ENCODE results near the gene CBARP. TPM values are rescaled to one million over a fixed set of nuclear protein-coding genes. Genes with fewer than 3 reads are reported as not detected.
A peak's percentile ranks its signal among the peaks of the same experiment; 100 is the strongest.
"Not testable (repeated sequence)": the region's sequence is repeated elsewhere in the genome, so short reads cannot be mapped to it uniquely, and the experiment has no call there.

The CBARP gene
- total RNA-seq, 1 donor from 2014 or later: 2.9 TPM

GRCh38 chr19:1246265-1247087 is 8.7 kb upstream of the CBARP start:
- ATAC-seq; intact Hi-C loops (cut with DNase I): not testable (repeated sequence)

DNA sequence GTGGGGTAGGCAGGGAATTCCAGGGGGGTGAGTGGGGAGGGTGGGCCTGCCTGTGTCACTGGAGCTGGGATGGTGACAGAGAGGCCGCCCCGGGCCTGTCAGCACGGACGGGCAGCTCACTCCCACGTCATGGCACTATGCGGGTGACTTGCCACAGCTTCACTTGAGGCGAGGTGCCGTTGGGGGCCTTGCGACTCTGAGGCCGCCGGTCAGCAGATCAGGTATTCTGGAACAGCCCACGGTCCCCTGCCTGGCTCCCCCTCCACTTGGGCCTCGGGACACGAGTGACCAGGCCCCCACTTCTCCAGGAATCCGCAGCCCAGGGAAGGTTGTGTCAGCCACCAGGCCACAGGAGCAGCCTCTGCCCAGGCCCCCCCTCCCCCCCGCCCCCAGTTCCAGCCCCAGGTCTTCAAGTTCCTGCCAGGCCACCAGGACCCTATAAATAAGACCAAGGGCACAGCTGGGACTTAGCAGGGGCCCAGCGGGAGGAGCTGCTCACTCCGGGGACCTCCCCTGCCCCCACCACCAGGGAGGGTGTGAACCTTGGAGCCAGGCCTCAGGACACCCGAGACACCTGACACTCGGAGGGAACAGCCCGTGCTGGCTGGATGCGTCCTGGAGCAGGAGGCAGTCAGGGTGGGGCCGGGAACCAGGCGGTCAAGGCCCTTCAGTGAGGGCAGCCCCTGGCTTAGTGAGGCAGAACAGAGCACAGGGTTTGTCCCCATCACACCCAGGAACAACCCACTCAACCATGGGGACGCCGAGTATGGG is 7.9 kb upstream of the CBARP start:
- DNase-seq (ENCODE audit: low spot score) (no peak), ATAC-seq (peak; percentile 4)
- intact Hi-C loops (cut with DNase I): loop anchor here (2.0 kb wide), 1 partner anchor 21 kb away; no protein-coding TSS in a partner anchor

More at GRCh38 chr19:1246265-1247087, 8.7 kb upstream of the CBARP start:
- not testable (repeated sequence) for DNase-seq (ENCODE audit: low spot score)

GRCh38 chr19:1244693-1245451 is 7.1 kb upstream of the CBARP start:
- ATAC-seq: peak; percentile 1
- intact Hi-C loops (cut with DNase I): loop anchor here (2.0 kb wide), 1 partner anchor 22 kb away; no protein-coding TSS in a partner anchor

GRCh38 chr19:1243768-1244692 is 6.2 kb upstream of the CBARP start:
- ATAC-seq: peak; percentile 58
- peak; percentile 92 for DNase-seq (ENCODE audit: low spot score)

More at GRCh38 chr19:1244693-1245451, 7.1 kb upstream of the CBARP start:
- DNase-seq (ENCODE audit: low spot score): peak; percentile 83

GRCh38 chr19:1241417-1242095 is 3.8 kb upstream of the CBARP start, which contains the start of gene ATP5F1D:
TSS of gene ATP5F1D (plus strand) at chr19:1241751. CDS start at chr19:1241851, 100 bp downstream.
- ATAC-seq: peak; percentile 78
- DNase-seq (ENCODE audit: low spot score): peak; percentile 97
- intact Hi-C loops (cut with DNase I): no loop called here

More at GRCh38 chr19:1243768-1244692, 6.2 kb upstream of the CBARP start:
- intact Hi-C loops (cut with DNase I): loop anchor here (2.0 kb wide), 1 partner anchor 23 kb away; no protein-coding TSS in a partner anchor

DNA sequence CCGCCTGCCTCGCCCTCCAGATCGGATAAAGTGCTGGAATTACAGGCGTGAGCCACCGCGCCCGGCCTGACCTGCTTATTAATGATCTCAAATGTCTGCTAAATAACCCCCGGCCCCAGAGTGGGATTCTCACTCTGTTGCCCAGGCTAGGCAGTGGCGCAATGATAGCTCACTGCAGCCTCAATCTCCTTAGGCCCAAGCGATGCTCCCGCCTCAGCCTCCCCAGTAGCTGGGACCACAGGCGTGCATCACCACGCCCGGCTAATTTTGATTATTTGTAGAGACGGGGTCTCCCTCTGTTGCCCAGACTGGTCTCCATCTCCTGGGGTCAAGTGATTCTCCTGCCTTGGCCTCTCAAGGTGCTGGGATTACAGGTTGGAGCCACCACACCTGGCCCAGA is 3.1 kb upstream of the CBARP start:
- DNase-seq (ENCODE audit: low spot score): no peak
- intact Hi-C loops (cut with DNase I): no loop called here
- no peak for ATAC-seq

- DNase-seq (ENCODE audit: low spot score): peak; percentile 97
- ATAC-seq: peak; percentile 56
- intact Hi-C loops (cut with DNase I): loop anchor here (5.0 kb wide), 1 partner anchor 303 kb away; no protein-coding TSS in a partner anchor
Measured at GRCh38 chr19:1239796-1240737, 2.3 kb upstream of the CBARP start.

- DNase-seq (ENCODE audit: low spot score): no peak
- peak; percentile 0 for ATAC-seq
- intact Hi-C loops (cut with DNase I): loop anchor here (5.0 kb wide), 1 partner anchor 302 kb away; no protein-coding TSS in a partner anchor
Measured at GRCh38 chr19:1239420-1239795, 1.6 kb upstream of the CBARP start.

GRCh38 chr19:1238369-1239303 is 831 bp upstream of the CBARP start:
- DNase-seq (ENCODE audit: low spot score) (no peak), ATAC-seq (no peak)
- intact Hi-C loops (cut with DNase I): loop anchor here (5.0 kb wide), 1 partner anchor 301 kb away; no protein-coding TSS in a partner anchor

GRCh38 chr19:1237027-1237659 is 662 bp downstream of the CBARP start:
- peak; percentile 79 for DNase-seq (ENCODE audit: low spot score)
- intact Hi-C loops (cut with DNase I): loop anchor here (5.0 kb wide), 1 partner anchor 300 kb away; no protein-coding TSS in a partner anchor
- ATAC-seq: no peak

DNA sequence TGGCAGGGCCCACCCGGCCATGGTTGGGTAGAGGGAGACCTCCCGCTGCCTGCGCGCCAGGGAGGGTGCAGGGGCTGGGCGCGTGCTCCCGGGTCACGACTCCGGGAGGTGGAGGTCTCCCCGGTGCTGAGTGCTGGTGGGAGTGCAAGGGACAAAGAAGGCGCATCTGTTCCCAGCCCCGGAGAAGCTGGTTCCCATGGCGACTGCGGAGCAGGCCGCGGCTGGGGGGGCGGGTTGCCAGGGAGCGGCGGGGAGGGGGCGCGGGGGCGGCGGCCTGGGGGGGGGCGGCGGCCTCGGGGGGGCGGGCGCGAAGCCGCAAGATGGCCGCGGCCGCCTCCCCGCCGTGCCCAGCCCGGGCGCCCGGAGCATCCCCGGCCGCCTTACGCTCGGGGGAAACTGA is 1.2 kb downstream of the CBARP start:
- intact Hi-C loops (cut with DNase I): loop anchor here (5.0 kb wide), 1 partner anchor 299 kb away; no protein-coding TSS in a partner anchor
- ATAC-seq (no peak), DNase-seq (ENCODE audit: low spot score) (no peak)

GRCh38 chr19:1235625-1236538 is 1.9 kb downstream of the CBARP start:
- no peak for ATAC-seq
- intact Hi-C loops (cut with DNase I): loop anchor here (5.0 kb wide), 1 partner anchor 299 kb away; no protein-coding TSS in a partner anchor
- DNase-seq (ENCODE audit: low spot score): no peak

DNA sequence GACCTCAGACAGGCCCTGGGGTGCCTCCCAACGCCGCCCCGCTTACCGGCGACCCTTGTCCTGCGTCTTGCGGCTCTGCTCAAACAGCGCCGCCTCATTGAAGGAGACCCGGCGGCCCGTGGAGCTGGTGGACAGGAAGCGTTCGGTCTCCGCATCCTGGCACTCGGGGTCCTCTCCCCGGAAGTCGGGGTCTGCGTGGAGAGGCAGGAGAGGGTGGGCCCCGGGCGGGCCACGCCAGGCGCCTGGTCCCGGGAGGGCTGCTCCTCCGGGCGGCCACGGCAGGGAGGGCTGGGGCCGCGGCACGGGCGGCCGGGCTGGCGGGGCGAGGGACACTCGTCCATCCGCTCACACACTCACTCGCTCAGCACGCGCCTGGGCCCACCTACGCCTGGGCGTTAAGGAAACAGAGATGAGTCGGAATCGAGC is 2.8 kb downstream of the CBARP start:
- intact Hi-C loops (cut with DNase I): loop anchor here (5.0 kb wide), 1 partner anchor 298 kb away; no protein-coding TSS in a partner anchor
- no peak for ATAC-seq
- no peak for DNase-seq (ENCODE audit: low spot score)
